GM12865 (cell line): Measurements from ENCODE around the gene HDAC10.

ENCODE experiments used
- DNase-seq: peaks from one replicate; pipeline ENCODE4 v3.0.0; 2010; ENCODE audit warnings: low read depth
- H3K4me3 ChIP-seq: 2 replicates; pipeline ENCODE4 v1.5.1; 2011; ENCODE audit warnings: mild to moderate bottlenecking, low read depth, low read length, control low read depth
- CTCF ChIP-seq: IDR thresholded peaks from 2 replicates; pipeline ENCODE4 v1.5.1; 2011; ENCODE audit warnings: low read length, control low read depth, low read depth, inconsistent platforms; ENCODE audit not compliant: insufficient read depth; ENCODE audit errors: missing control alignments

The HDAC10 gene

GRCh38 chr22:50289942-50290630 lies 39.0 kb upstream of the HDAC10 start:
- no peak for DNase-seq
- no peak overlapping the region for H3K4me3 ChIP-seq
- no peak for TF ChIP-seq CTCF

- no peak for DNase-seq
- TF ChIP-seq CTCF = no peak
- no peak overlapping the region for H3K4me3 ChIP-seq
Observed at GRCh38 chr22:50289151-50289941, 38.3 kb upstream of the HDAC10 start.

- H3K4me3 ChIP-seq = no peak overlapping the region
- no peak for TF ChIP-seq CTCF
- no peak for DNase-seq
Observed at GRCh38 chr22:50287731-50288130, 36.7 kb upstream of the HDAC10 start.

GRCh38 chr22:50286701-50287318 lies 35.7 kb upstream of the HDAC10 start:
- no peak for TF ChIP-seq CTCF
- no peak overlapping the region for H3K4me3 ChIP-seq
- no peak for DNase-seq

- no peak for TF ChIP-seq CTCF
Observed at GRCh38 chr22:50286275-50286674, 35.2 kb upstream of the HDAC10 start.

GRCh38 chr22:50285568-50286229 lies 34.6 kb upstream of the HDAC10 start:
- no peak for DNase-seq
- TF ChIP-seq CTCF = no peak
- no peak overlapping the region for H3K4me3 ChIP-seq

More at GRCh38 chr22:50286275-50286674, 35.2 kb upstream of the HDAC10 start:
- no peak for DNase-seq
- no peak overlapping the region for H3K4me3 ChIP-seq
